Measurements from ENCODE around the gene PPP2R1B. TPM values are rescaled to one million over a fixed set of nuclear protein-coding genes. Genes with fewer than 3 reads are reported as not detected.

Gene PPP2R1B
- total and polyA plus RNA-seq, 2 of the 8 experiments (the other 6 are each of a cell fraction or from before 2014, with no cell fraction given) = 25.8 to 87.0 TPM

- H3K9me3 ChIP-seq (ENCODE audit: insufficient read depth in 2 of 2, low read depth in 1 of 2, low read length in 1 of 2) = no peaks in the 10 kb centered on the region
- H2BK120ac ChIP-seq (replicated peaks; ENCODE audit: low read depth, low read length) = no peak overlapping the region
- POLR2A ChIA-PET (ENCODE audit: partially characterized antibody) = interaction anchor here (0.6 to 3.6 kb wide), 7 partner anchors 12 to 59 kb away, joined by 3 to 19 read pairs (median 4); partner anchors contain the start of gene PPP2R1B
- H3K79me2 ChIP-seq (ENCODE audit: control insufficient read depth in 1 of 2, insufficient read depth in 2 of 2, low read length in 2 of 2) = no peaks in the 10 kb centered on the region
- H3K27ac ChIP-seq (ENCODE audit: low read depth, low read length) = no peak overlapping the region
- no peak overlapping the region for H4K5ac ChIP-seq (ENCODE audit: insufficient read length, low read depth, low read length)
- peaks cover 0 to 10% (median 5%) of the 10 kb centered on the region in 4 experiments; a peak in 5 of 7 replicates for H3K4me1 ChIP-seq (replicated peaks in 1 of 4; ENCODE audit: control insufficient read depth in 3 of 4, insufficient read depth in 4 of 4, low read length in 3 of 4)
- H3K4me3 ChIP-seq (ENCODE audit: extremely low read depth in 1 of 4, insufficient read depth in 2 of 4, low read depth in 3 of 4, low read length in 4 of 4) = no peak overlapping the region
- no peak overlapping the region for H2BK15ac ChIP-seq (ENCODE audit: low read length)
- no peak overlapping the region for H2AFZ ChIP-seq (ENCODE audit: low read length)
- no peak overlapping the region for H3K14ac ChIP-seq (ENCODE audit: insufficient read length)
- no peaks in the 10 kb centered on the region for H3K27me3 ChIP-seq (replicated peaks in 1 of 4; ENCODE audit: control insufficient read depth in 3 of 4, extremely low read depth in 1 of 4, insufficient read depth in 3 of 4, low read length in 3 of 4)
- H4K91ac ChIP-seq (replicated peaks; ENCODE audit: insufficient read length, low read length) = no peak overlapping the region
- CTCF ChIA-PET (ENCODE audit: partially characterized antibody) = interaction anchor here (0.9 to 1.7 kb wide), 2 partner anchors 8 to 149 kb away, joined by 4 to 5 read pairs; no protein-coding TSS in a partner anchor
- TF ChIP-seq CEBPB (IDR thresholded peaks at IDR 0.05; ENCODE audit: low read depth, low read length) (peak; percentile 55), EGR1 (IDR thresholded peaks at IDR 0.05; ENCODE audit: borderline replicate concordance, low read depth, low read length) (no peak)
- H3K36me3 ChIP-seq (ENCODE audit: control insufficient read depth in 2 of 4, insufficient read depth in 4 of 4, low read length in 3 of 4) = peaks cover 0 to 26% (median 14%) of the 10 kb centered on the region in 4 experiments; a peak in 5 of 8 replicates
- H2BK5ac ChIP-seq (ENCODE audit: low read depth, low read length) = no peak overlapping the region
- no peak overlapping the region for H3K18ac ChIP-seq (ENCODE audit: extremely low read depth, low read length)
- DNase-seq (ENCODE audit: low read depth in 1 of 2, low spot score in 2 of 2) = no peak
- no peak overlapping the region for H4K8ac ChIP-seq (ENCODE audit: extremely low read depth, insufficient read depth, low read length)
- H3K9ac ChIP-seq (replicated peaks in 1 of 4; ENCODE audit: extremely low read depth in 1 of 4, low read depth in 3 of 4, low read length in 3 of 4) = no peak overlapping the region
- no peak for FAIRE-seq
- H2BK20ac ChIP-seq (ENCODE audit: low read length) = no peak overlapping the region
- no peak overlapping the region for H2BK12ac ChIP-seq (ENCODE audit: low read depth, low read length)
- 38% methylated on average over 2 of the region's 2 CpGs; no CpG with 5 or more reads in 1 of the 2 experiments for WGBS, 2 experiments (ENCODE audit: extremely low coverage in 1 of 2, insufficient coverage in 1 of 2, insufficient read length in 1 of 2, insufficient replicate concordance in 2 of 2, low coverage in 1 of 2, low lambda C conversion rate in 2 of 2, missing lambda C conversion rate in 1 of 2)
- no peak overlapping the region for H2AK5ac ChIP-seq (ENCODE audit: low read depth, low read length)
- H3K4me2 ChIP-seq (ENCODE audit: insufficient read depth in 1 of 2, low read depth in 2 of 2, low read length in 2 of 2) = no peak overlapping the region
- H3K4ac ChIP-seq (replicated peaks; ENCODE audit: insufficient read length, low read depth, low read length) = no peak overlapping the region
- no peak overlapping the region for H3K23ac ChIP-seq (ENCODE audit: insufficient read length)
- peaks cover 0 to 2% of the 10 kb centered on the region in 2 experiments for H4K20me1 ChIP-seq (replicated peaks in 1 of 2; ENCODE audit: control insufficient read depth in 1 of 2, insufficient read depth in 2 of 2, low read length in 2 of 2)
- 0 out of 2 replicates have a peak, but pooled peaks cover 5% of the 10 kb centered on the region for H3K79me1 ChIP-seq (ENCODE audit: low read depth, low read length)
- H3K23me2 ChIP-seq (ENCODE audit: low read depth, low read length) = no peaks in the 10 kb centered on the region
- no peak overlapping the region for H3K56ac ChIP-seq (replicated peaks; ENCODE audit: insufficient read length, low read depth, low read length)
Observed at GRCh38 chr11:111739299-111739698, 26.9 kb downstream of the PPP2R1B start.

Data from H1 (cell line).